Neutrophil (primary cell): ENCODE measurements around the gene GRK4.

Experiments
- H3K27ac ChIP-seq: fragments of 200-600 bp; sonication (generic); 2 replicates; pipeline ENCODE4 v1.5.1; 2016; ENCODE audit warnings: mild to moderate bottlenecking, moderate library complexity
- H3K27me3 ChIP-seq: fragments of 200-600 bp; sonication (generic); 2 replicates; pipeline ENCODE4 v1.6.0; 2016; ENCODE audit warnings: mild to moderate bottlenecking
- H3K36me3 ChIP-seq: fragments of 200-600 bp; sonication (generic); 2 replicates; pipeline ENCODE4 v1.5.1; 2017
- H3K4me1 ChIP-seq, 2 experiments: fragments of 200-600 bp in 1 of 2; sonication (generic) in 1 of 2; 1 replicate in 1 of 2; 2 replicates in 1 of 2; pipeline versions ENCODE4 v1.5.1 to v1.6.1; 2013 to 2016; ENCODE audit warnings: low read depth in 1 of 2, low read length in 1 of 2, mild to moderate bottlenecking in 1 of 2, moderate library complexity in 1 of 2; ENCODE audit not compliant: control insufficient read depth in 1 of 2, insufficient read depth in 1 of 2
- H3K4me3 ChIP-seq, 2 experiments: fragments of 200-600 bp in 1 of 2; sonication (generic) in 1 of 2; 1 replicate in 1 of 2; 2 replicates in 1 of 2; pipeline ENCODE4 v1.5.1; 2013 to 2016; ENCODE audit warnings: low read depth in 1 of 2, low read length in 1 of 2, mild to moderate bottlenecking in 1 of 2, moderate library complexity in 1 of 2
- H3K9me3 ChIP-seq: fragments of 200-600 bp; sonication (generic); 2 replicates; pipeline ENCODE4 v1.5.1; 2016
- CTCF ChIP-seq: fragments of 200-600 bp; sonication (generic); IDR thresholded peaks from 2 replicates; pipeline ENCODE4 v1.5.1; 2016; ENCODE audit warnings: antibody characterized with exemption

The GRK4 gene

GRCh38 chr4:2925931-2926860 lies 37.2 kb upstream of the GRK4 start:
- TF ChIP-seq CTCF: no peak
- Histone ChIP-seq H3K27ac (no peak overlapping the region), H3K9me3 (no peaks in the 10 kb centered on the region), H3K4me3 (no peak overlapping the region), H3K36me3 (peaks cover 93% of the 10 kb centered on the region), H3K4me1 (peaks cover 10 to 17% of the 10 kb centered on the region in 2 experiments), H3K27me3 (no peaks in the 10 kb centered on the region)

- Histone ChIP-seq H3K36me3 (peaks cover 92% of the 10 kb centered on the region), H3K4me1 (peaks cover 20 to 26% of the 10 kb centered on the region in 2 experiments), H3K4me3 (no peak overlapping the region), H3K27ac (no peak overlapping the region), H3K27me3 (no peaks in the 10 kb centered on the region), H3K9me3 (no peaks in the 10 kb centered on the region)
- TF ChIP-seq CTCF: no peak
These were observed 36.2 kb upstream of the GRK4 start for GRCh38 chr4:2927016-2927695.

- Histone ChIP-seq H3K4me3 (no peak overlapping the region), H3K36me3 (peaks cover 87% of the 10 kb centered on the region), H3K9me3 (no peaks in the 10 kb centered on the region), H3K27me3 (no peaks in the 10 kb centered on the region), H3K27ac (peak overlapping the region; percentile 54), H3K4me1 (peaks cover 24 to 27% of the 10 kb centered on the region in 2 experiments)
- no peak for TF ChIP-seq CTCF
These were observed 35.7 kb upstream of the GRK4 start for GRCh38 chr4:2927696-2928075.

GRCh38 chr4:2928242-2929176 lies 34.9 kb upstream of the GRK4 start:
- Histone ChIP-seq H3K27ac (peak overlapping the region; percentile 54), H3K36me3 (peaks cover 78% of the 10 kb centered on the region)
- no peak for TF ChIP-seq CTCF

GRCh38 chr4:2929469-2929868 lies 33.9 kb upstream of the GRK4 start:
- H3K27me3 ChIP-seq: no peaks in the 10 kb centered on the region
- H3K36me3 ChIP-seq: peaks cover 69% of the 10 kb centered on the region
- H3K4me1 ChIP-seq: peaks cover 30 to 35% of the 10 kb centered on the region in 2 experiments
- no peak overlapping the region for H3K4me3 ChIP-seq
- peak overlapping the region; percentile 54 for H3K27ac ChIP-seq
- no peak for TF ChIP-seq CTCF
- no peaks in the 10 kb centered on the region for H3K9me3 ChIP-seq

More at GRCh38 chr4:2928242-2929176, 34.9 kb upstream of the GRK4 start:
- H3K9me3 ChIP-seq: no peaks in the 10 kb centered on the region
- H3K27me3 ChIP-seq: no peaks in the 10 kb centered on the region
- no peak overlapping the region for H3K4me3 ChIP-seq
- H3K4me1 ChIP-seq: peaks cover 25 to 28% of the 10 kb centered on the region in 2 experiments
